Jurkat, Clone E6-1 (cell line): ENCODE data around the gene DNAJC7.

Experiments used
- DNase-seq: peaks from one replicate; pipeline ENCODE4 v3.0.0-alpha.2; 2011; ENCODE audit warnings: low read depth, low spot score
- H3K4me3 ChIP-seq: 2 replicates; pipeline ENCODE4 v1.5.1; 2011; ENCODE audit warnings: mild to moderate bottlenecking, low read length, control low read depth, moderate library complexity

Gene DNAJC7

GRCh38 chr17:41986634-41987033, 30.6 kb downstream of the DNAJC7 start:
- no peak overlapping the region for H3K4me3 ChIP-seq
- no peak for DNase-seq

- DNase-seq, result no peak
- no peak overlapping the region for H3K4me3 ChIP-seq
Observed at GRCh38 chr17:41985919-41986318, 31.3 kb downstream of the DNAJC7 start.

GRCh38 chr17:41984454-41984853, 32.8 kb downstream of the DNAJC7 start:
- DNase-seq, result no peak

GRCh38 chr17:41982026-41982760, 35.0 kb downstream of the DNAJC7 start:
- no peak overlapping the region for H3K4me3 ChIP-seq
- no peak for DNase-seq

More at GRCh38 chr17:41984454-41984853, 32.8 kb downstream of the DNAJC7 start:
- H3K4me3 ChIP-seq, result no peak overlapping the region

- no peak for DNase-seq
Observed at GRCh38 chr17:41977991-41978390, 39.2 kb downstream of the DNAJC7 start.

GRCh38 chr17:41976142-41976768, 41.0 kb downstream of the DNAJC7 start:
- no peak for DNase-seq
- H3K4me3 ChIP-seq, result no peak overlapping the region

More at GRCh38 chr17:41977991-41978390, 39.2 kb downstream of the DNAJC7 start:
- H3K4me3 ChIP-seq, result no peak overlapping the region

- DNase-seq, result no peak
- no peak overlapping the region for H3K4me3 ChIP-seq
Observed at GRCh38 chr17:41975099-41976083, 41.8 kb downstream of the DNAJC7 start.

GRCh38 chr17:41974658-41975057, 42.6 kb downstream of the DNAJC7 start:
- no peak for DNase-seq

GRCh38 chr17:41974031-41974430, 43.2 kb downstream of the DNAJC7 start:
- no peak overlapping the region for H3K4me3 ChIP-seq
- no peak for DNase-seq

More at GRCh38 chr17:41974658-41975057, 42.6 kb downstream of the DNAJC7 start:
- H3K4me3 ChIP-seq, result no peak overlapping the region

GRCh38 chr17:41973408-41973811, 43.8 kb downstream of the DNAJC7 start:
- H3K4me3 ChIP-seq, result no peak overlapping the region
- DNase-seq, result no peak

GRCh38 chr17:41972571-41973407, 44.5 kb downstream of the DNAJC7 start:
- DNase-seq, result no peak
- no peak overlapping the region for H3K4me3 ChIP-seq

GRCh38 chr17:41971721-41972523, 45.3 kb downstream of the DNAJC7 start:
- H3K4me3 ChIP-seq, result no peak overlapping the region
- DNase-seq, result no peak

GRCh38 chr17:41970901-41971331, 46.3 kb downstream of the DNAJC7 start:
- DNase-seq, result no peak
- no peak overlapping the region for H3K4me3 ChIP-seq

- no peak for DNase-seq
- no peak overlapping the region for H3K4me3 ChIP-seq
Observed at GRCh38 chr17:41968676-41969075, 48.6 kb downstream of the DNAJC7 start.

GRCh38 chr17:41967921-41968578, 49.2 kb downstream of the DNAJC7 start:
- no peak for DNase-seq
- peak overlapping the region; percentile 82 for H3K4me3 ChIP-seq

- DNase-seq, result peak; percentile 19
- H3K4me3 ChIP-seq, result peak overlapping the region; percentile 82
Observed at GRCh38 chr17:41967141-41967920, 49.9 kb downstream of the DNAJC7 start.
